ENCODE measurements around the gene KREMEN1.

GRCh38 chr22:29048822-29049654 is 23.8 kb upstream of the KREMEN1 start:
- TF ChIP-seq CTCF (IDR thresholded peaks at IDR 0.05 in 4 of 5, conservative IDR thresholded peaks at IDR 0.05 in 1 of 5) = no peak
- no peak for TF ChIP-seq POLR2A (IDR thresholded peaks at IDR 0.05)
